ENCODE measurements around the gene AKAP6.

The AKAP6 gene

DNA sequence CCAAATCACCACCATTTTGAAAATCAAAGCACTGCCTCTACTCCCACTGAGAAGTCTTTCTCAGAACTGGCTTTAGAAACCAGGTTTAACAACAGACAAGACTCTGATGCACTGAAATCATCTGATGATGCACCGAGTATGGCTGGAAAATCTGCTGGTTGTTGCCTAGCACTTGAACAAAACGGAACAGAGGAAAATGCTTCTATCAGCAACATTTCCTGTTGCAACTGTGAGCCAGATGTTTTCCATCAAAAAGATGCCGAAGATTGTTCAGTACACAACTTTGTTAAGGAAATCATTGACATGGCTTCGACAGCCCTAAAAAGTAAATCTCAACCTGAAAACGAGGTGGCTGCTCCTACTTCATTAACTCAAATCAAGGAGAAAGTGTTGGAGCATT is 494.6 kb downstream of the AKAP6 start:
- no peak for TF ChIP-seq ZFX (IDR thresholded peaks at IDR 0.05)
- TF ChIP-seq, protein P1, sequence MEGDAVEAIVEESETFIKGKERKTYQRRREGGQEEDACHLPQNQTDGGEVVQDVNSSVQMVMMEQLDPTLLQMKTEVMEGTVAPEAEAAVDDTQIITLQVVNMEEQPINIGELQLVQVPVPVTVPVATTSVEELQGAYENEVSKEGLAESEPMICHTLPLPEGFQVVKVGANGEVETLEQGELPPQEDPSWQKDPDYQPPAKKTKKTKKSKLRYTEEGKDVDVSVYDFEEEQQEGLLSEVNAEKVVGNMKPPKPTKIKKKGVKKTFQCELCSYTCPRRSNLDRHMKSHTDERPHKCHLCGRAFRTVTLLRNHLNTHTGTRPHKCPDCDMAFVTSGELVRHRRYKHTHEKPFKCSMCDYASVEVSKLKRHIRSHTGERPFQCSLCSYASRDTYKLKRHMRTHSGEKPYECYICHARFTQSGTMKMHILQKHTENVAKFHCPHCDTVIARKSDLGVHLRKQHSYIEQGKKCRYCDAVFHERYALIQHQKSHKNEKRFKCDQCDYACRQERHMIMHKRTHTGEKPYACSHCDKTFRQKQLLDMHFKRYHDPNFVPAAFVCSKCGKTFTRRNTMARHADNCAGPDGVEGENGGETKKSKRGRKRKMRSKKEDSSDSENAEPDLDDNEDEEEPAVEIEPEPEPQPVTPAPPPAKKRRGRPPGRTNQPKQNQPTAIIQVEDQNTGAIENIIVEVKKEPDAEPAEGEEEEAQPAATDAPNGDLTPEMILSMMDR (conservative IDR thresholded peaks at IDR 0.05) = no peak

DNA sequence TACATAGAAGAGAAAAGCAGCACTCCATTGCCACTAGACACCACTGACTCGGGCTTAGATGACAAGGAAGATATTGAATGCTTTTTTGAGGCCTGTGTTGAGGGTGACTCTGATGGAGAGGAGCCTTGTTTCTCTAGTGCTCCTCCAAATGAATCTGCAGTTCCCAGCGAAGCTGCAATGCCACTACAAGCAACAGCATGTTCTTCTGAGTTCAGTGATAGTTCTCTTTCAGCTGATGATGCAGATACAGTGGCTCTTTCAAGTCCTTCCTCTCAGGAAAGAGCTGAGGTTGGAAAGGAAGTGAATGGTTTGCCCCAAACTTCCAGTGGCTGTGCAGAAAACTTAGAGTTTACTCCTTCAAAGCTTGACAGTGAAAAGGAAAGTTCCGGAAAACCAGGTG is 495.1 kb downstream of the AKAP6 start:
- H3K27ac ChIP-seq = no peak overlapping the region
- TF ChIP-seq, protein P1 (conservative IDR thresholded peaks at IDR 0.05) = no peak
- TF ChIP-seq ZFX (IDR thresholded peaks at IDR 0.05) = no peak

More for the DNA sequence above, 494.6 kb downstream of the AKAP6 start:
- H3K27ac ChIP-seq = no peak overlapping the region

DNA sequence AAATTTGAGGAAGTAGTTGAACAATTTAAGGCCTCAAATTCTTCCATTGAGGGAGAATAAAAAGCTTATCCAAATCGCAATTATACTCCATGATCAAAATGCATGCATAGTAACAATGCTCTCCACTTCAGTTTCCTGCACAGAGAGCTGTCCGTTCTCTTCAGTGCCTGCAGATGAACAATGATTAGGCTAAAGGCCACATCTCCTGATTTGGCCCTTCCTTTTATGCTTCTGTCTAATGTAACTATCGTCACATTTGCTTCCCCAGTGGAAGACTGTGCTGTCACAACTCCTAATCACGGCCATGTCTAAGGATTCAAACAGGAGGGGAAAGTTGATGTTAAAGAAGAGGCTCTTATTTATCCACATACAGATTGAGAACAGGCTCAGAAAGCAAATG is 496.0 kb downstream of the AKAP6 start:
- TF ChIP-seq, protein P1 (conservative IDR thresholded peaks at IDR 0.05) = no peak

DNA sequence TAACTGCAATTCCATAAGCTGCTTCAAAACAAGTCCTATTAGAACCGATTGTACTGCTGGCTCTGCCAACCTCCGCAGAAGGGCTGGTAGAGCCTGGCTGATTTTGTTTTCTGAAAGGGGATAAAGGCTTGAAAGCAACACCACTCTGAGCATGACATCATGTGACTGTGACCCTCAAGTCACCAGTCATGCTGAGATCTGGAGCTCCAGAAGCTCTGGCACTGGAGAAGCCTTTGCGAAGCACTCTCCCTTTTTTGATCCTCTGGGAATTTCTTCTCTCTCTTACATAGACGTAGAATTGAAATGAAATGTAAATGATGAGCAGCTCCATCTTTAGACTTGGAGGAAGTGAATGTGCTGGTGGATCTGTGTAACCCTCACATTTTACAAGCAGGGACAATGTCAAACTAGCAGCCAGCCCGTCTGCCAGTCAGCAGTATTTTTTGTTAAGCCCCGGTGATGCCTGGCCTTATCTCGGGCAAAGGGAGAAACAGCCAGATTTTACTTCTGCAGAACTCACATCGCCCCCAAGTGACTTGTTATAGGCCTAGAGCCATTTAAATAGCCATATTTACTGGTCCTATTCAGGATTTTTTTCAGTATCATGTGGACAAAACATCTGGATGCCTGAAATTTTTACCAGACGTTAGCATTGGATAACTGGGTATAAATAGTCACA is 497.4 kb downstream of the AKAP6 start:
- TF ChIP-seq ZFX (IDR thresholded peaks at IDR 0.05) = no peak
- TF ChIP-seq, protein P1 (conservative IDR thresholded peaks at IDR 0.05) = no peak
- no peak overlapping the region for H3K27ac ChIP-seq

More for the DNA sequence above, 496.0 kb downstream of the AKAP6 start:
- no peak overlapping the region for H3K27ac ChIP-seq

DNA sequence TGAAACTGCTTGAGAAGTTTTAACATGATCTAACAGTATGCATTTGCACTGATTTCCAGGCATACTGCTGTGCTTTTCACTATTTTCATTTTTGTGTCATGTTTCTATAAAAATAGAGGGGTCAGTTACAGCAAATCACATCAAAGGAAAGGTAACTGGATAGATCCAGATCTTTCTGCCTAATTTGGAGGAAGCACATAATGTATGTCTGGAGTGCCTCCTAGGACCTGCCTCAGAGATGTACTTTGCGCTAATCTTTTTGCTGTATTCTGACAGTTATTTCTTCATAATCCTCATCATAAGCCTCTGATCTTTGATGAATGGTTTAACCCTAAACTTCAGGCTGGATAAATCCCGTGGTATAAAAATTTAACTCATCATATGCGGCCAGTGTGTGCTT is 498.4 kb downstream of the AKAP6 start:
- TF ChIP-seq, protein P1 (conservative IDR thresholded peaks at IDR 0.05) = no peak
- no peak for TF ChIP-seq ZFX (IDR thresholded peaks at IDR 0.05)
- no peak overlapping the region for H3K27ac ChIP-seq

DNA sequence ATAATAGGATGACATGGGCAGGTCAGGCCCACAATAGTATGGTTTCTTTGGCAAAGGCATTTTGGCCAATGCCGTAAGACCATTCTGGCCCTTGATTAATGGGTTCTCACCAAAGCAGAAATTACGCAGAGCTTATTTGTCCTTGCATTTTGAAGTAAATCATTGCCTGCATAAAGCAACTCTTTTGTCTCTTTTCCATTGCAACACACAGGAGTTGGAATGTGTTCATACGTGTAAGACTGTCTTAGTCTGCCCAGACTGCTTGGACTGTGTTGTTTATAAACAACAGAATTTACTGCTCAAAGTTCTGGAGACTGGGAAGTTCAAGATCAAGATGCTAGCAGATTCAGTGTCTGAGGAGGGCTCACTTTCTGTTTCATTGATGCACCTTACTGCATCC is 506.8 kb downstream of the AKAP6 start:
- TF ChIP-seq, protein P1 (conservative IDR thresholded peaks at IDR 0.05) = no peak
- TF ChIP-seq ZFX (IDR thresholded peaks at IDR 0.05) = no peak
- H3K27ac ChIP-seq = no peak overlapping the region

DNA sequence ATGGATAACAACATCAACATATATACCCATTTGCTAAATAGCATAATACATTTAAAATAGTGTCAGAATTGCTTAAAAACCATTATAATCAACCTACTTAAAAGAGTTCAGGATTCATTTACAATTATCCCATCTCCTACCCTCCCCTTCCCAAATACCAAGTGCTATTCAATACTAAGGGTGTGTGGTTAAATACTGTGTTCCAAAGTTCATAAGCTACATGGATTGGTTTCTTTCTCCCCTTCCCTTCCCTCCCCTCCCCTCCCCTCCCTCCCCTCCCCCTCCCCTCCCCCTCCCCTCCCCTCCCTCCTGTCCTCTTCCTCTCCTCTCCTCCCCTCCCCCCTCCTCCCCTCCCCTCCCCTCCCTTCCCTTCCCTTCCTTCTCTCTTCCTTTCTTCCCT is 512.6 kb downstream of the AKAP6 start:
- no peak overlapping the region for H3K27ac ChIP-seq
- TF ChIP-seq, protein P1 (conservative IDR thresholded peaks at IDR 0.05) = no peak
- no peak for TF ChIP-seq ZFX (IDR thresholded peaks at IDR 0.05)
